ENCODE measurements around the gene TICAM2.
A peak's percentile ranks its signal among the peaks of the same experiment; 100 is the strongest.
"Not testable (repeated sequence)": the region's sequence is repeated elsewhere in the genome, so short reads cannot be mapped to it uniquely, and the experiment has no call there.

Gene TICAM2, protein sequence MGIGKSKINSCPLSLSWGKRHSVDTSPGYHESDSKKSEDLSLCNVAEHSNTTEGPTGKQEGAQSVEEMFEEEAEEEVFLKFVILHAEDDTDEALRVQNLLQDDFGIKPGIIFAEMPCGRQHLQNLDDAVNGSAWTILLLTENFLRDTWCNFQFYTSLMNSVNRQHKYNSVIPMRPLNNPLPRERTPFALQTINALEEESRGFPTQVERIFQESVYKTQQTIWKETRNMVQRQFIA

DNA sequence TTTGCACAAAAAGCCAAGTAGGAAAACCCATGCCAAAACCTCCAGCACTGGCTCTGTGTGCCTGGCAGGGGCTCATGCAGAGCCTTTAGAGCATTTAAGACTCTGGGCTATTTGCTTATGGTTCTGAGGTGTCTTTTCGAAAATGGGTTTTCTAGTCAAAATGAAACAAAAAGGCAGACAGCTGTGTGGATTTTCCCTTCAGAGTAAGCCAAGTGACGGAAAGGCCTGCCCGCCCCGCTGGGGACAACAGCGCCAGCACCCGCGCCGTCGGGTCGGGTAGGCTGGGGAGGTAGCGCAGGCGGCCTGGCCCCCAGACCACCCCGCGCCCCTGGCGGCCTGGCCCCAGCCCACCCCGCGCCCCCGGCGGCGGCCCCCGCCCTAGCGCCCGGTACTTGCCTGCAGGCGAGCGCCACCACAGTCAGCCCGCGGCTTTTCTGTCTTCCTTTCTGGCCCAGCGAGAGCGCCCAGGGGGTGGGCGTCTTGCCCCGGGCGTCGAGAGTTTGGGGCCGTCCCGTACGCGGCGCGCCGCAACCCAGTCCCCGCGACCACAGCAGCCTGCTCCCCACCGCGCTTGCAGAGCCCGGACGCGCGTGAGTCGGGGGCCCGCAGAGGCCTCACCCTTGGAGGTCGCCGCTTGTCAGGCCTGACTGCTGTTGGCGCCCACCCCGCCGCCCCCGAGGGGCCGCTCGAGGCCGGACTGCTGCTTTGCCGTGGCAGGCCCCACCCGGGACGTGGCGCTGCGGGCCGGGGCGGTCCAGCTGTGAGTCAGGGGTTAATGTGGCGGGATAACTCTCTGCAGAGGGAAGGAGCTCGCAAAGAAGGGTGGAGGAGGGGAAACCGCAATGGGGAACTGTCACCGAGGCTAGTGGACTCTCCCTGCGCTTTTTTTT is at the start of gene TICAM2:
TSS of gene TICAM2 (minus strand) at position 779 of the 890 bp plus-strand sequence. CDS start 21,223 bp downstream, outside the sequence.
- H3K4me3 ChIP-seq (ENCODE audit: low read depth, low read length): peak within 1 kb of the TSS; percentile 41

DNA sequence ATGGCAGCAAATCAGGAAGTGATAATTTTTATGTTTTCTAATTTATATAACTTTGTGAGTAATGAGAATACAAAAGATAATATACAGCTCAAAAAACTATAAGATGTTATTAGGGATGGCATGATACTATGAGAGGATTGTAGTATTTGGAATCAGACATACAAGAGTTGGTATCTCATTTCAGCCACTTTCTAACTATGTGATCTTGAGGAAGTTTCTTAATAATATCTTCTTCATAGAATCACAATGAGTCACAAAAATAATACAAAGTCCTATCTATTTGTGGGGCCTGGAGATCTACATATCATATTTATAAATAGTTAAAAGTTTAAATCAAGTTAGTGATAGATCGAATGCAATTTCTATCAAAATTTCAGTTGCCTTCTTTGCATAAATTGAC is 47.3 kb upstream of the TICAM2 start:
- no peak overlapping the region for H3K4me3 ChIP-seq (ENCODE audit: low read depth, low read length)

DNA sequence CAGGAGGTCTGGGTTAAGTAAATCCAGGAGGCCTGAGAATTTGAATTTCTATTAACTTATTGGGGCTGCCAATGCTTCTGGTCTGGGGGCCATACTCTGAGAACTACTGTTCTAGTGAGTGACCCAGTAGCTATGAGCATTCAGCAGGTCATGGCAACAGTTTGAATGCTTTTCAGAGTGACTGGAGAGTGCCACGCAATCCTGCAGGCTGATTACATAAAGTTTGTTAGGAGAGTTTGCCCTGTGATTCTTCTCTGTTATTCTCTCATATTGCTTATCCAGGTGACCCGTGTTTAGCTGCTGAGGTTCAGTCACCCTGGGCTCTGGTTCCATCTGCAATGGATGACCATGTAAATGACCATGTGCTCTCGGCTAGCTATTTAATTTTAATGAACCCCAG is 45.8 kb upstream of the TICAM2 start:
- H3K4me3 ChIP-seq (ENCODE audit: low read depth, low read length): no peak overlapping the region

DNA sequence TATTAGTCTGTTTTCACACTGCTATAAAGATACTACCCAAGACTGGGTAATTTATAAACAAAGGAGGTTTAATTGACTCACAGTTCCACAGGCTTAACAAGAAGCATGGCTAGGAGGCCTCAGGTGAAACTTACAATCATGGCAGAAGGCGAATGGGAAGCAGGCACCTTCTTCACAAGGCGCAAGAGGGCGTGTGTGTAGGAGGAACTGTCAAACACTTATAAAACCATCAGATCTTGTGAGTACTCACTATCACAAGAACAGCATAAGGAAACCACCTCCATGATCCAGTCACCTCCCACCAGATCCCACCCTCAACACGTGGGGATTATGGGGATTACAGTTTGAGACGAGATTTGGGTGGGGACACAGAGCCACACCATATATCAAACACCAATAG is 43.1 kb upstream of the TICAM2 start:
- not testable (repeated sequence) for H3K4me3 ChIP-seq (ENCODE audit: low read depth, low read length)

DNA sequence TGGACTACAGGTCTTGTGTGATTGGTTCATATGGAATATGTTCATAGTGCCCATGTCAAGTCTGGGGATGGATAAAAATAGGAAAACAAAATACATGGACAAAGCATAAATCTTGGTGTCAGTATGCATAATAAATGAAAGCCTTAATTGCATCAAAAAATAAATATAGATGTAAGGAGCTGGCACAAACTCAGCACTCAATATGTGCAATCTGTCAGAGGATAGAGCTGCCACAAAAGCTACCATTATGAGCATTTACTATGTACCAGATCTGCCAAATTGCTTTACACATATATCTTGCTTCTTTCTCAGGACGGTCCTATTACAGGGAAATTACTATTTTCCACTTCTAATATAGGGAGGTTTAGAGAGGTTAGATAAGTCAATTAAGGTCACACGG is 41.8 kb upstream of the TICAM2 start:
- H3K4me3 ChIP-seq (ENCODE audit: low read depth, low read length): no peak overlapping the region

DNA sequence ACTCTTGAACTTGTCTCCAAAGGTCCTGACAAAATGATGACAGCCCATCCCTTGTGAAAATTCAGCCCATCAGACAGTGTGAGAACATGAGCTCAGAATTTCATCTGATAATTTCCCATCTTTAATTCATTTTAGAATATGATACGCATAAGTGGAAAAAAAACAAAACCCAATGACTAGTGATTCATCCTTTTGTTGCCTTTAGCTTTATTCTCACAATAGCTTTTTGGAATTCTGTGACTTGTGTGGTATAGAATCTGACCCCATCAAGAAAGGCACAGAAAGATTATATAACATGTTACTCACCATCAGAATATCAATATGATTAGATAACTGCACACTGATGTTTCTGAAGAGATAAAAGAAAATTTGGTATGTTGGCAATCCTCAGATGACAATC is 39.7 kb upstream of the TICAM2 start:
- no peak overlapping the region for H3K4me3 ChIP-seq (ENCODE audit: low read depth, low read length)

DNA sequence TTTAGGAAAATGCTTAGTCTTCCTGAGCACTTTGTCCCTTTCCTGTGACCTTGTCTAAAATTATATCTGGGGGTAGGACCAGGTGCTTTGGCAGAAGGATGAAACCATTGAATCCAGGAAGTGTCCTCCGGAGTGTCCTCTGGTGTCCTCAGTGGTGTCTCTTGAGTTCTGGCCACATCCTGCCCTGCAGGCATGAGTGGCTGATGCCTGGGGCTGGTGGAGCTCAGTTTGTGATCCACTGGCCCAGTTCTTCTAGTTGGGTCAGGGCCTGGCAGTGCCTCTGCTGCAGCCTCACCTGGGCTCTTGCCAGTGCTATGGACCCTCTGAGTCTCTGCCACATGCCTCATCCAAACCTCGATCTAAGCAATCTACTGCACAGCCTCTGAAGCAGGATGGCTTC is 38.0 kb upstream of the TICAM2 start:
- no peak overlapping the region for H3K4me3 ChIP-seq (ENCODE audit: low read depth, low read length)

DNA sequence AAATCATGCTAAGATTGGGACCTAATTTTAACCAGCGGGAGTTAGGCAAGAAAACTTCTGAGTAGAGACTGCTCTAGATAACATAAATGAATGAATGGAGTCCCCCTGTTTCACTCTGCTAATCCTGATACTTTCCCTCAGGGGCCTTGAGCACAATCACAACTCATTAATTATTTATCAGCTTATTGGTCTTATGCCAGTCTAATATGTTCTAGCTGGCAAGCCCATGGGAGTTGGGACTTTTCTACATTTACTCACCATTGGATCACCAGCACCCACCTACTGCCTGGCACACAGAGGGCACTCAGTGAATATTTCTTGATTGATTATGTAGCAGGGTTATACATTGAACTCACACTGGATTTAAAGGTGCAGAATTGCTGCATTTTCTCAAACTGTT is 37.1 kb upstream of the TICAM2 start:
- no peak overlapping the region for H3K4me3 ChIP-seq (ENCODE audit: low read depth, low read length)

DNA sequence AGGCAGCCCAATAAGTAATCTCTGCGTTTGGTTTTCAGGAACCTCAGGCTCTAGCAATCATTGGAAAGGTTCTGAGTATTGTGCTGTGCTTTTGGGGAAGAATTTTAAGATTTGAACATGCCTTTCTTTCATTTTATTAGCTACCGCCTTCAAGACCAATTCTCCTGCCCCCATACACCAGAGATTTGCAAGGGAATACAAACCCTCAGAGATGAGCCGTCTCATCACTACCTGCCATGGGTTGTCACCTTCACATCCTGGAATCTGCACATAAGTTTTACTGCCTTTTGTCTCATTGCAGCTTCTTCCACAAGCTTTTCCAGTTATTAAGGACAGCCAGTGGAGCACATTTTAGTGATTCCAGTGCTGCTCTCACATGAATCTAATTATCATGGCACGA is 35.2 kb upstream of the TICAM2 start:
- no peak overlapping the region for H3K4me3 ChIP-seq (ENCODE audit: low read depth, low read length)

DNA sequence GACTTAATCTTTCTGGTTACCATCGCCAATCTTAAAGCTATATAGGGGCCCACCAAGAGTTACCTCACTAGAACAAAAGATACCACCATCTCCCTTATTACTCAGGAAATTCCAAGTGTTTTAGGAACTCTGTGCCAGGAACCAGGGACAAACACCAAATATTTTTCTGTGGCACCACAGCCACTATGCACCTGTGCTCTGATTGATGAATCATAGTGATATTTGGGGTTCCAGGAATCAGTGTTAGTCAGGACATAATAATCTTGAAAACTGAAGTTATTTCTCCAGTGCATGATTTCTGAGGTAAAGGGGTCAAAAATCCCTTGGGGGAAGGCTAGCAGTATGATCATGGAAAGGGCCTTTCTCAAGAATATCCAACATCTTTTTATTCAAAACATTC is 33.7 kb upstream of the TICAM2 start:
- no peak overlapping the region for H3K4me3 ChIP-seq (ENCODE audit: low read depth, low read length)

DNA sequence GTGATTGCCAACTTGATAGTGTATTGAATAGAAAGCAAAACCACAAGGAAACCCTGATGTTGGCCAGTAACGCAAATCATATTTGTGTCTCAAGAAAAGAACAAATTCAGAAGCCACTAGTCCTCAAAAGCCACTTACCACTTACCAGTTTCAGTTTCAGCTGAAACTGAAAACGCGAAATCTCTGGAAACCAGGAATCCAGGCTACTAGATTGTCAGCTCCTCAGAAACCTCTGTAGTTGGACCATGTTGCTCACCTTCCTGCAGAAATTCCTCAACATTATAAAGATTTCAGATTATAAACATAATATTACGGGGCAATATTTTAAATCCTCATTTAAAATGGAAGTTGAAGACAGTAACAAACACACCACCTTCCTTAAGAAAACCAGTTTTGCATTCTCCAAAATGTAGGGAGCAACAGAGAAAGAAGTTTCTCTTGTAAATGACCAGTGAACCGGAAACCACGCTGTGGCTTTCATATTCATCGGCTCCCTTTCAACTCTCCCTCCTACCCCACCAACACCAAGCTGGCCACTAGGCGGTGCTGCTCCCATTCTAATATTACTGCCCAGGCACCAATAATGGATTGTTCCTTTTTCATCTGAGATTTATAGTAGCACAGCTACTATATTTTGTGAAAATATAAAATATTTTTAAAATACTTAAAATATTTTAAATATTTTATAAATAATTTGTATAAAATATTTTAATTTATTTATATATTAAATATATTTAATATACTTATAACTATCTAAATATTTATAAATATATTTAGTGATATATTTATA is 32.3 kb upstream of the TICAM2 start:
- peak overlapping the region; percentile 13 for H3K4me3 ChIP-seq (ENCODE audit: low read depth, low read length)

DNA sequence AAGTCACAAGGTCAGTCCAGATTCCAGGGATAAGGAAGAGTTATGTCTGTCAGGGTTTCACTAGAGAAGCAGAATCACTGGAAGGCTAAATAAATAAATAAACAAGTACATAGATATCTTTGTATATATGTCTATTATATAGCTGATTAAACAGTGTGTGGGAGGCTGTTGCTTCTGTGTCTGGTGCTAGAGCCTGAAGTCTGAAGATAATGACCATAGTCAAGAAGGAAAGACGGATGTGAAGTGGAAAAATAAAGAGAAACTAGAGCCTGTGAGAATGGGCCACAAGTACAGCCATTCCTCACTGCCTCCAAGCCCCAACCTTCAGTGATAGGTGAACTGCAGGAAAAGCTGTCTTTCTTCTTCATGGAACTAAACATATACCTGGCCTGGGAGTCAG is 27.6 kb upstream of the TICAM2 start:
- no peak overlapping the region for H3K4me3 ChIP-seq (ENCODE audit: low read depth, low read length)

DNA sequence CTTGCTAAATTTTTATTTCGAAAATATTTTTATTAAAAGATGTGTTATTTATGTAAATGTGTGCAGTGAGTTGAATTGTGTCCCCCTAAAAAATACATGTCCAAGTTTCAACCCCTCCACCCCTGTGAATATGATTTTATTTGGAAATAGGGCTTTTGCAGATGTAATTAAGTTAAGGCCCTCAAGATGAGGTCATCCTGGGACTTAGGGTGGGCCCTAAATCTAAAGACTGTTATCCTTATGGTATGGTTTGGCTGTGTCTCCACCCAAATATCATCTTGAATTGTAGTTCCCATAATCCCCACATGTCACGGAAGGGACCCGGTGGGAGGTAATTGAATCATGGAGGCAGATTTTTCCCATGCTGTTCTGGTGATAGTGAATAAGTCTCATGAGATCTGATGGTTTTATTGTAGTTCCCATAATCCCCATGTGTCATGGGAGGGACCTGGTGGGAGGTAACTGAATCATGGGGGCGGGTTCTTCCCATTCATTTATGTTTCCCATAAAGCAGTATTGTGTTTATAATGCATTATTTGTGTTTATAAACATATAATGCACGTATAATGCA is 25.1 kb upstream of the TICAM2 start:
- no peak overlapping the region for H3K4me3 ChIP-seq (ENCODE audit: low read depth, low read length)

DNA sequence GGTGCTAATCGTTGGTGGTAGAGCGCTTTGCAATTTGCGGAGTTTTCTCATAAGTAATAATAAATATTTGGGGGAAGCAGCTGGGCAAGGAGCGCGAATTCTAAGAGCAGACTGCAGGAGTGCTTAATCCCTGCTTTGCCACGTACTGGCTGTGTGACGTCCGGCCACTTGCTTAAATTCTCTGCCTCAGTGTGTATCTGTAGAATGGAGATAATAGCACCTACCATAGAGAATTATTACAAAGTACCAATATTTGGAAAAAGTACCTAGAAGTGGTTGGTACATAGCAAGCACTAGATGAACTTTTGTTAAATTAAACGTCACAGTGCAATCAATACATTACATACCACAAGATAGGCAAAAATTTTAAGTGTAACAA is 24.2 kb upstream of the TICAM2 start:
- peak overlapping the region; percentile 80 for H3K4me3 ChIP-seq (ENCODE audit: low read depth, low read length)

DNA sequence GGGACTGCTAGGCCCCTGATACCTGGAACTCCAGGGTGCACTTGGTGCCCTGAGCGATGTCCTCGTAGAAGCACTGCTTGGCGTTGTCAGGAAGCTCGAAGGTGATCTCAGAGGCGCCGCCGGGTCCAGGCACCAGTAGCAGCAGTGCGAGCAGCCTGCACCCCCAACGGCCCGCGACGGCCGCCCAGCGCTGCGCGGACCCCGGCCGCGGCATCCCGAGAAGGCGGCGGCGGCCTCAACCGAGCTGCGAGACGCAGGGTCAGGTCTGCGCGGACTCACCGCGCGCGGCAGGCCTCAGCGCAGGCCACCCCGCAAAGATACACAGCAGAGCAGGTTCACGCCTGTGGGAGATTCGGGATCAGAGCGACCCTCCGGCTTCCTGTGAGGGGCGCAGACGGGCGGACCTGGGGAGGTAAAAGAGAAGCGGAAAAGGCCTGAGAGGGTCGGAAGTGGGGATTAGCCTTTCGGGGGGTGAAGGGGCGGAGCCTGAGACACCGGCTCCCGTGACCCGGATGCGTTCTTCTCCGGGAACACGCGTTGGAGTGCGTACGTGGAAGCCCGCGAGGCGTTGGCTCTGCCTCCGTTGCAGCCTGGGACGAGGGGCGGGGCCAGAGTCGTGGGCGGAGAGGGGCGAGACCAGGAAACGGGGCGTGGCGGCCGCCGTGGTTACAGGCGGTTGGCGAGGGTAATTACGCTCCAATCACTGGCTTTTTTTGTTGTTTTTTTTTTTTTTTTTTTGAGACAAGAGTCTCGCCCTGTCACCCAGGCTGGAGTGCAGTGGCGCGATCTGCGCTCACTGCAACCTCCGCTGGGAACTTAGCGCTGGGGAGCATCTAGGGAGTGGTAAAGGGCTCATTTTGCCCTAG is 23.5 kb upstream of the TICAM2 start, which contains the start of gene TMED7:
TSS of gene TMED7 (minus strand) at position 458 of the 866 bp plus-strand sequence. CDS start at position 214, 244 bp downstream.
- peak within 1 kb of the TSS; percentile 80 for H3K4me3 ChIP-seq (ENCODE audit: low read depth, low read length)

DNA sequence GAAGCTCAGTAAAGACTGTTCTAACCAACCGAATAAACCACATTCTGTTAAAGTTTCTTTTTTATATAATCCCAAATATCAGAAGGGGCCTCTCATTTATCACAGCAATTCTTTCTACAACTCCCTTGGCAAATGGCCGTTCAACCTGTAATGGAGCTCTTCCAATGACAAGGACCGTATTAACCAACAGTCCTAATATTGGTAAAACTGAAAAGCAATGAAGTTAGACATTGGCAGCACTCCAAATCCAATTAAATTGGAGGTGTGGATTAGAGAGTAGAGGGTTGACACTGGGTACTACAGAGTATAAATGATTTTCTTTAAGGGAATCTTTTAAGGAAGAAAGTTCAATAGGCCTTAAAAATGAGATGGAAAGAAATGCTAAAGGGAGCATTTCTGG is 22.7 kb upstream of the TICAM2 start:
- peak overlapping the region; percentile 80 for H3K4me3 ChIP-seq (ENCODE audit: low read depth, low read length)

DNA sequence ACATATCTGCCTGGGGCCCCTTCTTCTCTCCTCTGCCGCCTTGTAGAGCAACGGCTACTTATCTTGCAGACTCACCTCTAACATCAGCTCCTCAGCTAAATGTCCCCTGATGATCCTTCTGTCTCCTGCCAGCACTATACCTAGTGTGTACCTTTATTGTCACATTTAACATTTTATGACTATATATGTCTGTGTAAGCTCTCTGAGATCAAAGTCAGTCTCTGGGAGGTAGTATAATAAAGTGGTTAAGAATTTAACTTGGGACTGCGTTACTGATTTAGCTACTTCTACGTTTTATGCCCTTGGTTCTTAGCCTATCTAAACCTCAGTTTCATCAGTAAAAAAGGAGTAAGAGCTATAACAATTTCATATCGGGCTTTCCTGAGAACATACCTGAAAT is 21.4 kb upstream of the TICAM2 start:
- H3K4me3 ChIP-seq (ENCODE audit: low read depth, low read length): no peak overlapping the region

DNA sequence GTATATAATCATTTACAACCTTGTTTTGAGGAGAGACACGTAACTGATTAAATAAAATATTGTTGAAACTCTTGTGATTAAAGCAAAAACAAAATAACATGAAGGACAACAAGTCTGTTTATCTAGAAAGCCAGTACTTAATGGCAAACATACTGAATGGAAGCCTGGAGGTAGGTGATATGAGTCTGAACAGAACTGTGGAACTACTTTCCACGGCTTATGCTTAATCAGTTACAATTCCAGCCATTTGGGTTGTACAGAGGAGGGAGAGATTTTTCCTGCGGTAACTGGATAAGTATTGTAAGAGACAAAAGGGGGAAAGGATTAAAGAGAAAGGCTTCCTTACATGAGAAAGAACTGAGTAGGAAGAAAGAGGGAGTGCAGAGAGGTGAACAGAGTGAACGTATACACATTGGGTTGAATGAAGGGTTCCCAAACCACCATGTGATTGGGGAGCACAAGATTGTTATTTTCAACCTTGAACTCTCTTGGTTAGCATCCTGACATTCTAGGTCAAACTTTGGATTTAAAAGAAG is 19.2 kb upstream of the TICAM2 start:
- no peak overlapping the region for H3K4me3 ChIP-seq (ENCODE audit: low read depth, low read length)

DNA sequence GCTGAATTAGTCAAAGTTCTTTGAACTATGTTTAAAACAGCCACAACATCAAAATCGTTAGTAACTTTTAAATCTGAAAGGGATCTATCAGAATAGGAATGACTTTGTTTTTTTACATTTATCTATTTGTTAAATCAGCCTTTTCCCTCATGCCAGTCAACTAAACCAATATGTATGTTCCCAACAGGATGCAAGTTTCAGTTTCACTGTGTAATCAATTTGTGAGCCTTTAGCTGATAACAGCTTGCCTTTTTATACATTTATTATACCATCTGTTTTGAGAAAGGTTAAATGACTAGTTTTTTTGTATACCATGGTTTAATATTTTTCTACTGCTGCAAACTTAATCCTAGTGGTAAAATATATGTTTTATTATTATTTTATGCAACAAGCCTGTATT is 14.6 kb upstream of the TICAM2 start:
- no peak overlapping the region for H3K4me3 ChIP-seq (ENCODE audit: low read depth, low read length)

DNA sequence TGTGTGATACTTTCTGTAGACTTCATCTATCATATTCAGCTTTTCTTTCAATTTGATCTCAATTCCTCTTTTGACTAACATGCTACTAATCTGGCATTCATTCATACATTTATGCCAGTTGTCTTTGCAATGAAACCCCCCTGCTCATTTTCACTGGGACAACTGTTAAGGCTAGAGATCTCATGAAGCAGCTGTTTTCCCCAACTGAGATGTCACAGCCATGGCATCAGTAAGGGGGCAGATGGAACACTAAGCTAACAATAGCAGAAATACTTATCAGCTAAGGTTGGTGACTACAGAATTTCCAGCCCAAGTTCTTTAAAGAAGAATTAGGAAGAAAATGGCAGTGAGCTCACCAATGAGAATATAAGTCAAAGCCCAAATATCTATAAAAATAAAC is 14.2 kb upstream of the TICAM2 start:
- H3K4me3 ChIP-seq (ENCODE audit: low read depth, low read length): no peak overlapping the region
